Activated naive CD8-positive, alpha-beta T cell treated with anti-CD3 and anti-CD28 coated beads, Interleukin-2, amount 50 U/mL, for 24 hours (primary cell): ENCODE results near the gene BRIP1.
"Not testable (repeated sequence)": the region's sequence is repeated elsewhere in the genome, so short reads cannot be mapped to it uniquely, and the experiment has no call there.

Experiments used
- ATAC-seq: fragments of 150-1000 bp; cut with Tn5 transposase; one replicate; pipeline ENCODE4 v1.10.0; 2021
- DNase-seq: peaks from one replicate; pipeline ENCODE4 v3.0.0; 2021
- H3K27ac Mint-ChIP-seq: one replicate; pipeline ENCODE4 v1.8.0; 2021; ENCODE audit warnings: mild to moderate bottlenecking, mixed read lengths
- H3K27me3 Mint-ChIP-seq: one replicate; pipeline ENCODE4 v1.8.0; 2021; ENCODE audit warnings: mixed read lengths
- H3K36me3 Mint-ChIP-seq: one replicate; pipeline ENCODE4 v1.8.0; 2021; ENCODE audit warnings: low read depth, mixed read lengths
- H3K4me1 Mint-ChIP-seq: one replicate; pipeline ENCODE4 v1.8.0; 2021; ENCODE audit warnings: mixed read lengths
- H3K4me3 Mint-ChIP-seq: one replicate; pipeline ENCODE4 v1.8.0; 2021; ENCODE audit warnings: mild to moderate bottlenecking, moderate library complexity, mixed read lengths
- H3K9me3 Mint-ChIP-seq: one replicate; pipeline ENCODE4 v1.8.0; 2021; ENCODE audit warnings: mixed read lengths

Gene BRIP1

DNA sequence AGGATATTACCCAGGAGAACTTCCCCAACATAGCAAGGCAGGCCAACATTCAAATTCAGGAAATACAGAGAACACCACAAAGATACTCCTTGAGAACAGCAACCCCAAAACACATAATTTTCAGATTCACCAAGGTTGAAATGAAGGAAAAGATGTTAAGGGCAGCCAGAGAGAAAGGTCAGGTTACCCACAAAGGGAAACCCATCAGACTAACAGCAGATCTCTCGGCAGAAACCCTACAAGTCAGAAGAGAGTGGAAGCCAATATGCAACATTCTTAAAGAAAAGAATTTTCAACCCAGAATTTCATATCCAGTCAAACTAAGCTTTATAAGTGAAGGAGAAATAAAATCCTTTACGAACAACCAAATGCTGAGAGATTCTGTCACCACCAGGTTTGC lies 188.7 kb downstream of the BRIP1 start:
- not testable (repeated sequence) for H3K27ac Mint-ChIP-seq, H3K4me1 Mint-ChIP-seq, H3K4me3 Mint-ChIP-seq, H3K9me3 Mint-ChIP-seq, H3K36me3 Mint-ChIP-seq, ATAC-seq, H3K27me3 Mint-ChIP-seq, DNase-seq

DNA sequence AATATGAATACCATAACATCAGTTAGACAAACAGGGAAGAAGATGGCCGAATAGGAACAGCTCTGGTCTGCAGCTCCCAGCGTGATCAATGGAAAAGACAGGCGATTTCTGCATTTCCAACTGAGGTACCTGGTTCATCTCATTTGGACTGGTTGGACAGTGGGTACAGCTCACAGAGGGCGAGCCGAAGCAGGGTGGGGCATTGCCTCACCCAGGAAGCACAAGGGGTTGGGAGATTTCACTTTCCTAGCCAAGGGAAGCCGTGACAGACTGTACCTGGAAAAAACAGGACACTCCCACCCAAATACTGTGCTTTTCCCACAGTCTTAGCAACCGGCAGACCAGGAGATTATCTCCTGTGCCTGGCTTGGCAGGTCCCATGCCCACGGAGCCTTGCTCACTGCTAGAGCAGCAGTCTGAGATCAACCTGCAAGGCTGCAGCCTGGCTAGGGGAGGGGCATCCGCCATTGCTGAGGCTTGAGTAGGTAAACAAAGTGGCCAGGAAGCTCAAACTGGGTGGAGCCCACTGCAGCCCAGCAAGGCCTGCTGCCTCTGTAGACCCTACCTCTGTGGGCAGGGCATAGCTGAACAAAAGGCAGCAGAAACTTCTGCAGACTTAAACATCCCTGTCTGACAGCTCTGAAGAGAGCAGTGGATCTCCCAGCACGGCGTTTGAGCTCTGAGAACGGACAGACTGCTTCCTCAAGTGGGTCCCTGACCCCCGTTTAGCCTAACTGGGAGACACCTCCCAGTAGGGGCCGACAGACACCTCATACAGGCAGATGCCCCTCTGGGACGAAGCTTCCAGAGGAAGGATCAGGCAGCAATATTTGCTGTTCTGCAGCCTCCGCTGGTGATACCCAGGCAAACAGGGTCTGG lies 190.1 kb downstream of the BRIP1 start:
- ATAC-seq, H3K9me3 Mint-ChIP-seq, H3K27ac Mint-ChIP-seq, H3K36me3 Mint-ChIP-seq, DNase-seq, H3K27me3 Mint-ChIP-seq, H3K4me1 Mint-ChIP-seq, H3K4me3 Mint-ChIP-seq: not testable (repeated sequence)

DNA sequence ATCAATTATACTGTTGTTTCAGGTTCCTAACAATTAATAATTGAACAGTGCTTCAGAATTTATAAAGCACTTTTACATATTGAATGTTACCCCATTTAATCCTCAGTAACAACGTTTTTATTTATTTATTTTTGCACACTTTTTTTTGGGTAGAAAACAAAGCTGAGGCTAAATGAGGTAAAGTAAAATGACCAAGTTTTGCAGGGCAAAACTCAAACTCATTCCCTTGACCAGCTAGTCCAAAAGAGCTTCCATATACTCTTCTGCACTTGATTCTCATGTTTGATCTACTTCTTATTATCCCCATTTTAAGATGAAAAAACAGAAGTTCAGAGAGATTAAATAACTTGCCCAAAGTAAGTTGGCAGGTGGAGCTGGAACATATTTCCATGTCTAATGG lies 191.2 kb downstream of the BRIP1 start:
- H3K27ac Mint-ChIP-seq: no peak overlapping the region
- peaks cover 6% of the 10 kb centered on the region for H3K27me3 Mint-ChIP-seq
- H3K9me3 Mint-ChIP-seq: no peaks in the 10 kb centered on the region
- no peaks in the 10 kb centered on the region for H3K36me3 Mint-ChIP-seq
- no peaks in the 10 kb centered on the region for H3K4me1 Mint-ChIP-seq
- no peak overlapping the region for H3K4me3 Mint-ChIP-seq
- no peak for DNase-seq
- ATAC-seq: no peak

DNA sequence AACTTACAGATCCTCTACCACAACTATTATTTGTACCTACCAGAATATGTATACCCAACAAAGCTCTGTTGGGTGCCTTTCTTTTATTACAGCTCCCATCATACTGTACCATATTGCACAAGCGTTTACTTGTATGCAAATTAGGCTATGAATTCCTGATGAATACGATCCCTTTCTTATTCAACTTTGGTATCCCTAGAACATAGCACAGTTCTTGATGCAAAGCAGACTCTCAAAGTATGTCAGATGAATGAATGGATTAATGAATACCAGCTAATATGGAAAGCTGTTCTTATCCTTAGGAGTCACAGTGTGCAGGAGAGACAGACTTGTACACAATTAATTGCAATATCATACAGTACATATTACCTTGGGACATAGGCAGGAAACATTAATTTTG lies 192.6 kb downstream of the BRIP1 start:
- DNase-seq (no peak), ATAC-seq (no peak)
- H3K4me3 Mint-ChIP-seq: no peak overlapping the region
- no peaks in the 10 kb centered on the region for H3K9me3 Mint-ChIP-seq
- peaks cover 7% of the 10 kb centered on the region for H3K27me3 Mint-ChIP-seq
- H3K4me1 Mint-ChIP-seq: no peaks in the 10 kb centered on the region
- H3K36me3 Mint-ChIP-seq: no peaks in the 10 kb centered on the region
- H3K27ac Mint-ChIP-seq: no peak overlapping the region

DNA sequence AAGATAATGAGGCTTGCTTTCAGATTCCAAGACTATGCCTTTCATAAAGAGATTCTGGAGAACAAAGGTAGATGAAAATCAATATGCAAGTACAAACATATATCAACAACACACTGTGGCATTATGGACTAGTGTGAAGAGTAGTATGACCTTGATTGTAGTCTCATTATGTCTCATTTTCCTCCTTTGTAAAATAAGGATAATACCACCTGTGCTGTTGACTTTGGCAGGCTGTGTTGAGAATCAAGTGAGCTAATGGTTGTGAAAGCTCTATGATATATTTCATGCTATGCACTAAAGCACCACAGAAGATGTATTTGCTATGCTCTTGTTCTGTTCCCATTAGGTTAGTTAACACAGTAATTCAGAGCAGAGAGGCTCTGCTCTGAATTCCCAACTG lies 193.8 kb downstream of the BRIP1 start:
- no peak overlapping the region for H3K4me3 Mint-ChIP-seq
- H3K9me3 Mint-ChIP-seq: no peaks in the 10 kb centered on the region
- H3K27me3 Mint-ChIP-seq: peaks cover 7% of the 10 kb centered on the region
- H3K27ac Mint-ChIP-seq: no peak overlapping the region
- DNase-seq (no peak), ATAC-seq (no peak)
- H3K36me3 Mint-ChIP-seq: no peaks in the 10 kb centered on the region
- no peaks in the 10 kb centered on the region for H3K4me1 Mint-ChIP-seq

DNA sequence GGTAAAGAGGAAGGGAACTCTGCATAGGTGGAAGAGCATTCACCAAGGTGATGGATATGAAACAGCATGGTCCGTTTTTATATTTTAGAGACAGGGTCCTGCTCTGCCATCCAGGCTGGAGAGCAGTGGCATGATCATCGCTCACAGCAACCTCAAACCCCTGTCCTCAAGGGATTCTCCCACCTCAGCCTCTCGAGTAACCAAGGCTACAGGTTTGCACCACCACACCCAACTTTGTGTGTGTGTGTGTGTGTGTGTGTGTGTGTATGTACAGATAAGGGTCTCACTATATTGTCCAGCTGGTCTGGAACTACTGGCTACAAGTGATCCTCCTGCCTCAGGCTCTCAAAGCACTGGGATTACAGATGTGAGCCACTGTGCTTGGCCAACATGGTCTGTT lies 194.8 kb downstream of the BRIP1 start:
- H3K27me3 Mint-ChIP-seq: peaks cover 7% of the 10 kb centered on the region
- no peaks in the 10 kb centered on the region for H3K9me3 Mint-ChIP-seq
- DNase-seq: no peak
- no peak for ATAC-seq
- H3K27ac Mint-ChIP-seq: no peak overlapping the region
- no peaks in the 10 kb centered on the region for H3K36me3 Mint-ChIP-seq
- H3K4me3 Mint-ChIP-seq: no peak overlapping the region
- H3K4me1 Mint-ChIP-seq: no peaks in the 10 kb centered on the region

DNA sequence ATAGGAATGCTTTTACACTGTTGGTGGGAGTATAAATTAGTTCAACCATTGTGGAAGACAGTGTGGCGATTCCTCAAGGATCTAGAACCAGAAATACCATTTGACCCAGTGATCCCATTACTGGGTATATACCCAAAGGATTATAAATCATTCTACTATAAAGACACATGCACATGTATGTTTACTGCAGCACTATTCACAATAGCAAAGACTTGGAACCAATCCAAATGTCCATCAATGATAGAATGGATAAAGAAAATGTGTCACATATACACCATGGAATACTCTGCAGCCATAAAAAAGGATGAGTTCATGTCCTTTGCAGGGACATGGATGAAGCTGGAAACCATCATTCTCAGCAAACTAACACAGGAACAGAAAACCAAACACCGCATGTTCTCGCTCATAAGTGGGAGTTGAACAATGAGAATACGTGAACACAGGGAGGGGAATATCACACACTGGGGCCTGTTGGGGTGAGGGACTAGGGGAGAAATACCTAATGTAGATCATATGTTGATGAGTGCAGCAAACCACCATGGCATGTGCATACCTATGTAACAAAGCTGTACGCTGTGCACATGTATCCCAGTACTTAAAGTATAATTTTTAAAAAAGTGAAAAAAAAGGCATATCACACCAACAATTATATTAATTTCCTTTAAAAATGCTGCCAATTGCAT lies 196.8 kb downstream of the BRIP1 start:
- H3K9me3 Mint-ChIP-seq, H3K4me1 Mint-ChIP-seq, H3K36me3 Mint-ChIP-seq, H3K27ac Mint-ChIP-seq, H3K4me3 Mint-ChIP-seq, DNase-seq, H3K27me3 Mint-ChIP-seq, ATAC-seq: not testable (repeated sequence)

DNA sequence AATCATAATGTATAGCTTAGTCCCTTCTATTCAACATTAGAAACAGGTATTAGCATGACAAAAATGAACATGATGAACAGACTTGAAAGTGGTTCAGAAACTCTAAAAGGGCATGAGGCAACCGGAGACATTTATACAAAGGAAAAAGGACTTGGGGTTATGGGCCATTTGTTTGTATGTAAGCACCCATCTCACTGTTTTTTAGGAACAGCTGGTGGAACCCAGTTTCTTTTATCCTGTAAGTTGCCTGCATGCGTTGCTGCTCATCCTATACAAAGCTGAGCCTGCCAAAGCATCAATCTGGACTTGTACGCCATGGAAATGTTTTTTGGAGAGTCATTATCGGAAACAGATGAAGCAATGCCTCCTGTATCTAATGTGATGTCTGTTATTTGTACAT lies 200.0 kb downstream of the BRIP1 start:
- Mint-ChIP-seq H3K36me3 (no peaks in the 10 kb centered on the region), H3K4me1 (no peaks in the 10 kb centered on the region), H3K27me3 (peaks cover 1% of the 10 kb centered on the region), H3K9me3 (no peaks in the 10 kb centered on the region), H3K4me3 (no peak overlapping the region), H3K27ac (no peak overlapping the region)
- ATAC-seq (no peak), DNase-seq (no peak)

DNA sequence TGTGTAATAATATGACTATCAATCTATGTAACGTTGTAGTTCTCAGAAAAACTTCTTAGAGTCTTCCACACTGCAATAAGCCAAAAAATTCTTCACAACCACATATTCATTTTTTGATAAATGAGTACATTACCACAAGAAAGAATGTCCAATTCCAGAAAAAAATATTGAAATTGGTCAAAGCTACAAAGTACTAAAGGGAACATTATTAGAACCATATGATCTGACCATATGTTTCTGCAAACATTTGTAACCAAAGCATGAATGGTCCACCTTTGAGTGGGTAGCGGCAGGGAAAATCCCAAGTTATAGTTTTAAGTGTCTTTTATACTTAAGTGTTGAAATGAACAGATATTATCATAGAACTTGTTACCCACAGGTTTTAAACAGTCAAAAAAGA lies 200.6 kb downstream of the BRIP1 start:
- Mint-ChIP-seq H3K36me3 (no peaks in the 10 kb centered on the region), H3K4me3 (no peak overlapping the region), H3K4me1 (no peaks in the 10 kb centered on the region), H3K27me3 (peaks cover 4% of the 10 kb centered on the region), H3K27ac (no peak overlapping the region), H3K9me3 (no peaks in the 10 kb centered on the region)
- ATAC-seq (no peak), DNase-seq (no peak)

DNA sequence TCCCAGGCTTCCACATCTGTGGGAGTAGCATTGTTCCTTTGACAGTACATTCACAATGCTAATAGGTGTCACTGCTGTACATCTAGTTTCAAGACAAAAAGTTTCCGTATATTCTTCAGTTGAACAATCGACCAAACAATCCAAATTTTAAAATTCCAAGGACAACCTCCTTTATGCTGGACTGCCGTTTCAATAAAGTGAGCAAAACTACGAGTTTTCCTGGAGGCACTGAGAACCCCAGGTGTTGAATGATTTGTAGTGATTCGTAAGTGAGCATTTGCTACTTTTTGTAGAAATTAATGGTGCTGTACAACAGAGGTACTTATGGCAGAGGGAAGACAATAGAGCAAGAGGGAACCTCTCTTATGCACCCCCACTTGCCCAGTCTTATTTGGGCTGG lies 201.1 kb downstream of the BRIP1 start:
- Mint-ChIP-seq H3K4me1 (no peaks in the 10 kb centered on the region), H3K27ac (no peak overlapping the region), H3K27me3 (peaks cover 4% of the 10 kb centered on the region), H3K4me3 (no peak overlapping the region), H3K9me3 (no peaks in the 10 kb centered on the region), H3K36me3 (no peaks in the 10 kb centered on the region)
- ATAC-seq (no peak), DNase-seq (no peak)

DNA sequence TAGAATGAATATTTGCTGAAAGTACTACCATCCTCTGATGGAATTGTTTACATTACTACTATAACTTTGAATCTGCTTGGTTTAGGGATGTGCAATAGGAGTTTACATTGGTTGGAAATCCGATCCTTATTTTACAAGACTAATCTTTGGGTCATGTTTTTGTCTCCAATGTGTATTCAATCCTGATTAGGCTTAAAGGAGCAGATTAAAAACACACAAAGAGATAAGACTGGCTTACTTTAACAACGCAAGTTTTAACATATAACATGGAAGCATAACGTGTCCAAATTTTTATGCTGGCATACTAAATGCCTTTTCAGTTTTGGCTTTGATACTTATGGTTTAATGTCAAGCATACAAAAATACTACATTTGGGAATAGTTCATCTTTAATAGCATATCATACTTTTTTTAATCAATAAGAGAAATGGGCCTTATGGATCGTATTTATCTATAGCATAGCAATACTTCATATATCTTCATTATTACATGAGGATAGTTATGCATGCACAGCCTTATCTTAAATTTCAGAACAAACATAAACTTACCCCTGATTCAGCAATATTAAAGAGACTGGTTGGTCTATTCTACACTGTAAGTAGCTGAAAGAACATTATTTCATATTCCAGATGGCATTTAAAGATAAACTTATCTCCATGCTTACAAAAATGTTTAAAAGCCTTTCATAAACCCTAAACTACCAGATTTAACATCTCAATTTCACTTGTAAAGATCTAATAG lies 202.4 kb downstream of the BRIP1 start:
- Mint-ChIP-seq H3K27ac (no peak overlapping the region), H3K36me3 (no peaks in the 10 kb centered on the region), H3K4me1 (no peaks in the 10 kb centered on the region), H3K4me3 (no peak overlapping the region), H3K9me3 (no peaks in the 10 kb centered on the region), H3K27me3 (peaks cover 4% of the 10 kb centered on the region)
- ATAC-seq: no peak
- no peak for DNase-seq

DNA sequence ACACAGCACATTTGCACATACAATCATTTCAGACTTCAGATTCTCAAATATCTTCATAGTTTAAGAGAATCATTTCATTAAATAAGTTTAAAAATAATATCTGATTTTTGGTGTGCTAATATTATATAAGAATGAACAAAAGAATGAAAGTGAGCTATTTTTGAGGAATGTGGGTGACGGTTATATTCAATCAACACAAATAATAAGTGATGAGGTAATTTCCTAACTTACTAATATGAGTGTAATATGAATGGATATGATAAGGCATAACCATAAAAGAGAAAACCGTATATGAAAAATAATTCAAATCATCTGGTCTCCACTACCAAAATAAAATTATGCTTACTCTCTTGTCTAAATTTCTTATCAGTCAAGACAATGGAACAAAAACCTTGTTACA lies 203.9 kb downstream of the BRIP1 start:
- no peak overlapping the region for H3K27ac Mint-ChIP-seq
- peaks cover 2% of the 10 kb centered on the region for H3K27me3 Mint-ChIP-seq
- no peaks in the 10 kb centered on the region for H3K9me3 Mint-ChIP-seq
- no peak overlapping the region for H3K4me3 Mint-ChIP-seq
- no peaks in the 10 kb centered on the region for H3K4me1 Mint-ChIP-seq
- no peak for ATAC-seq
- no peak for DNase-seq
- H3K36me3 Mint-ChIP-seq: no peaks in the 10 kb centered on the region

DNA sequence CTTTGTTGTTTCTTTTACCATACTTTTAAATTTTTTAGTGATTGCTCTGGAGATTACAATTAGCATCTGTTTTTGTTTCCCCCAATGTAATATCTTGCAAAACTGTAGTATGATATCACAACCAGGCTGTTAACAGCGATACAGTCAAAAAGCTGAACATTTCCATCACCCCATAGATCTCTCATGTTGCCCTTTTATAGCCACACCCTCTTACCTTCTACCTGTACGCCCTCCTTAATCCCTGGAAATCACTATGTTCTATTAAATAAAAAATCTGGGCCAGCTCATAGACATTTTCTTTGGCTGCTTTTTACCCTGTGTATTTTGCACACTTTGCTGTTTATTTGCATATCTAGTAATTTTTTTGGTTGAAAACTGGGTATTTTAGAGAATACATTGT lies 205.1 kb downstream of the BRIP1 start:
- DNase-seq (no peak), ATAC-seq (no peak)
- H3K27ac Mint-ChIP-seq: no peak overlapping the region
- no peaks in the 10 kb centered on the region for H3K4me1 Mint-ChIP-seq
- H3K36me3 Mint-ChIP-seq: no peaks in the 10 kb centered on the region
- H3K4me3 Mint-ChIP-seq: no peak overlapping the region
- peaks cover 3% of the 10 kb centered on the region for H3K9me3 Mint-ChIP-seq
- H3K27me3 Mint-ChIP-seq: peaks cover 2% of the 10 kb centered on the region

DNA sequence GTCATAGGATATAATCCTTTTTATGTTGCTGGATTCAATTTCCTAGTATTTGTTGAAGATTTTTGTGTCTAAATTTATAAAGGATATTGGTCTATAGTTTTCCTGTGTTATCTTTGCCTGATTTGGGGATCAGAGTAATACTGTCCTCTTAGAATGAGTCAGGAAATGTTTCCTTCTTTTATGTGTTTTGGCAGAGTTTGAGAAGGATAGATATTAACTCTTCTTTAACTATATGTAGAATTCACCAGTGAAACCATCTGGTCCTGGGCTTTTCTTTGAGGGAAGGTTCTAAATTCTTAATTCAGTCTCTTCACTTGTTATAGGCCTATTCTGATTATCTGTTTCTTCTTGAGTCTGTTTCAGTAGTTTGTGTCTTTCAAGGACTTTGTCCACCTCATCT lies 206.0 kb downstream of the BRIP1 start:
- Mint-ChIP-seq H3K36me3 (no peaks in the 10 kb centered on the region), H3K27me3 (peaks cover 7% of the 10 kb centered on the region), H3K4me3 (no peak overlapping the region), H3K9me3 (peaks cover 9% of the 10 kb centered on the region), H3K27ac (no peak overlapping the region), H3K4me1 (no peaks in the 10 kb centered on the region)
- ATAC-seq (no peak), DNase-seq (no peak)

DNA sequence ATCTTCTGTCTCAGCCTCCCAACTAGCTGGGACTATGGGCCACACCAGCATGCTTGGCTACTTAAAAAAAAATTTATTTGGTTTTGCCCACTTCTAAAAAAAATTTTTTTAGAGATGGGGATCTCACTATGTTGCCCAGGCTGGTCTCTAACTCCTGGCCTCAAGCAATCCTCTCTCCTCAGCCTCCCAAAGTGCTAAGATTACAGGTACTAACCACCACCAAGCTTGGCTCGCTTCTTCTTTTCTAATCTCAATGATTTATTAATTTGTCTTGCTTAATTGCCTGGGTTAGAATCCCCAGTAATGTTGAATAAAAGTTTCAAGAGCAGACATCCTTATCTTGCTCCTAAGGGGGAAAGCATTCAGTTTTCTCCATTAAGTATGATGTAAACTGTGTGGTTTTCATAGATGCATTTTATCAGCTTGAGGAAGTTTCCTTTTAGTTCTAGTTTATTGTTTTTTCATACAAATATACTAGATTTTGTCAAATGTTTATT lies 206.6 kb downstream of the BRIP1 start:
- Mint-ChIP-seq H3K4me3 (no peak overlapping the region), H3K36me3 (no peaks in the 10 kb centered on the region), H3K27ac (no peak overlapping the region), H3K4me1 (no peaks in the 10 kb centered on the region), H3K27me3 (peaks cover 7% of the 10 kb centered on the region), H3K9me3 (peaks cover 13% of the 10 kb centered on the region)
- DNase-seq (no peak), ATAC-seq (no peak)
